HepG2 (cell line): ENCODE results near the gene CES3. TPM values are rescaled to one million over a fixed set of nuclear protein-coding genes. Genes with fewer than 3 reads are reported as not detected.

Experiments
- ATF7 ChIP-seq, 2 experiments: fragments of 450-650 bp in 1 of 2; sonication (generic) in 1 of 2; formaldehyde crosslinking in 1 of 2; IDR thresholded peaks; 2 replicates each; pipeline versions ENCODE4 v1.4.0 to v1.6.1; 2016 to 2020; ENCODE audit warnings: antibody characterized with exemption in 1 of 2, mild to moderate bottlenecking in 1 of 2, missing genetic modification reagents in 1 of 2
- ETV5 ChIP-seq: IDR thresholded peaks from 2 replicates; pipeline ENCODE4 v1.6.1; 2018; ENCODE audit warnings: missing biosample characterization, missing genetic modification reagents, inconsistent platforms, borderline replicate concordance
- FLYWCH1 ChIP-seq: sonication (generic); formaldehyde crosslinking; IDR thresholded peaks from 2 replicates; pipeline ENCODE4 v1.8.1; 2023; ENCODE audit warnings: mild to moderate bottlenecking, missing genetic modification reagents
- GZF1 ChIP-seq: sonication (generic); formaldehyde crosslinking; IDR thresholded peaks from 2 replicates; pipeline ENCODE4 v1.5.1; 2020; ENCODE audit warnings: mild to moderate bottlenecking, missing genetic modification reagents
- HNF1B ChIP-seq: sonication (generic); formaldehyde crosslinking; IDR thresholded peaks from 2 replicates; pipeline ENCODE4 v1.5.1; 2020; ENCODE audit warnings: mild to moderate bottlenecking, moderate library complexity, missing genetic modification reagents
- NR1H2 ChIP-seq: sonication (generic); formaldehyde crosslinking; IDR thresholded peaks from 2 replicates; pipeline ENCODE4 v1.8.1; 2022; ENCODE audit warnings: low read depth, missing genetic modification reagents, borderline replicate concordance
- PAXIP1 ChIP-seq: sonication (generic); formaldehyde crosslinking; conservative IDR thresholded peaks from 2 replicates; pipeline ENCODE4 v1.4.0; 2020; ENCODE audit warnings: mild to moderate bottlenecking, missing genetic modification reagents, moderate library complexity
- REXO4 ChIP-seq: sonication (generic); formaldehyde crosslinking; IDR thresholded peaks from 2 replicates; pipeline ENCODE4 v1.8.0; 2022; ENCODE audit warnings: missing genetic modification reagents, mild to moderate bottlenecking, borderline replicate concordance
- RFX3 ChIP-seq: IDR thresholded peaks from 2 replicates; pipeline ENCODE4 v1.6.1; 2016; ENCODE audit warnings: missing biosample characterization, missing genetic modification reagents
- RNF2 ChIP-seq: fragments of 450-650 bp; conservative IDR thresholded peaks from 2 replicates; pipeline ENCODE4 v1.6.1; 2016; ENCODE audit warnings: low read depth
- SMC3 ChIP-seq: IDR thresholded peaks from 2 replicates; pipeline ENCODE4 v1.6.1; 2011; ENCODE audit warnings: low read length, improper control_type of control experiment
- SNRNP70 ChIP-seq: fragments of 200-400 bp; formaldehyde crosslinking; IDR thresholded peaks from 2 replicates; pipeline ENCODE4 v1.6.1; 2017; ENCODE audit warnings: mild to moderate bottlenecking, low read depth, low read length, moderate library complexity
- STAT5B ChIP-seq: sonication (generic); formaldehyde crosslinking; IDR thresholded peaks from 2 replicates; pipeline ENCODE4 v1.4.0; 2020; ENCODE audit warnings: missing genetic modification reagents
- ZBTB33 ChIP-seq: sonication (generic); formaldehyde crosslinking; IDR thresholded peaks from 2 replicates; pipeline ENCODE4 v1.4.0; 2020; ENCODE audit warnings: missing genetic modification reagents
- ZNF207 ChIP-seq: fragments of 450-650 bp; IDR thresholded peaks from 2 replicates; pipeline ENCODE4 v1.6.1; 2016; ENCODE audit warnings: antibody characterized with exemption, borderline replicate concordance
- ZNF230 ChIP-seq: sonication (generic); formaldehyde crosslinking; IDR thresholded peaks from 2 replicates; pipeline ENCODE4 v1.4.0; 2020; ENCODE audit warnings: mild to moderate bottlenecking, missing genetic modification reagents
- ZNF264 ChIP-seq: sonication (generic); formaldehyde crosslinking; IDR thresholded peaks from 2 replicates; pipeline ENCODE4 v1.4.0; 2020; ENCODE audit warnings: missing genetic modification reagents
- ZNF275 ChIP-seq: sonication (generic); formaldehyde crosslinking; IDR thresholded peaks from 2 replicates; pipeline ENCODE4 v1.8.0; 2022; ENCODE audit warnings: missing genetic modification reagents, mild to moderate bottlenecking, inconsistent platforms, borderline replicate concordance
- ZNF383 ChIP-seq: sonication (generic); formaldehyde crosslinking; IDR thresholded peaks from 2 replicates; pipeline ENCODE4 v1.4.0; 2020; ENCODE audit warnings: missing genetic modification reagents, mild to moderate bottlenecking, borderline replicate concordance
- ZNF7 ChIP-seq: IDR thresholded peaks from 2 replicates; pipeline ENCODE4 v1.6.1; 2016; ENCODE audit warnings: missing biosample characterization, missing genetic modification reagents
- ZSCAN12 ChIP-seq: sonication (generic); formaldehyde crosslinking; IDR thresholded peaks from 2 replicates; pipeline ENCODE4 v1.9.0; 2021; ENCODE audit warnings: mild to moderate bottlenecking, missing genetic modification reagents
- ZSCAN25 ChIP-seq: sonication (generic); formaldehyde crosslinking; IDR thresholded peaks from 2 replicates; pipeline ENCODE4 v1.8.0; 2022; ENCODE audit warnings: mild to moderate bottlenecking, missing genetic modification reagents
- polyA plus RNA-seq, 8 experiments: library from polyadenylated mRNA; depleted of rRNA in 3 of 8; stranded (reverse) in 7 of 8; unstranded in 1 of 8; fragments of >200 nt; fragmentation: Illumina TruSeq in 4 of 8; extraction: Trizol in 4 of 8; gene quantifications; 2 replicates each; pipeline versions ENCODE4 v1.2.1 to v1.2.3, GENCODE V29; 2011 to 2016; ENCODE audit warnings: low read depth in 4 of 8, missing spikeins in 1 of 8, mixed read lengths in 1 of 8; ENCODE audit not compliant: insufficient read depth in 1 of 8
- total RNA-seq, 5 experiments: library from RNA; depleted of rRNA; stranded (reverse); fragments of >200 nt; fragmentation: Illumina TruSeq; extraction: Trizol; gene quantifications; 2 replicates each; pipeline ENCODE4 v1.2.3, GENCODE V29; 2016; ENCODE audit warnings: low read depth in 1 of 5

Gene CES3
- total and polyA plus RNA-seq, 2 of the 13 experiments (the other 11 are each of a cell fraction or from before 2014, with no cell fraction given): 6.6 to 17.4 TPM

- TF ChIP-seq FLYWCH1 (CRISPR knock-in tag) (no peak), HNF1B (peak; percentile 100), SMC3 (no peak), ZNF275 (CRISPR knock-in tag) (0 out of 2 replicates have a peak, but pooled peaks have one; percentile 51), ZNF383 (no peak), SNRNP70 (no peak), RNF2 (no peak), ZBTB33 (no peak), ATF7 (IDR thresholded peaks at IDR 0.05) (no peak), ATF7 (CRISPR knock-in tag; IDR thresholded peaks at IDR 0.05) (no peak), STAT5B (CRISPR knock-in tag) (no peak), RFX3 (CRISPR knock-in tag) (no peak), ZNF230 (CRISPR knock-in tag) (no peak), ZNF264 (CRISPR knock-in tag) (peak; percentile 75; the same call in 1 of the 2 replicates), REXO4 (CRISPR knock-in tag) (no peak), NR1H2 (CRISPR knock-in tag) (no peak), ZNF207 (no peak), GZF1 (CRISPR knock-in tag) (no peak), ETV5 (CRISPR knock-in tag) (no peak; the same call in 1 of the 2 replicates), ZSCAN25 (CRISPR knock-in tag) (no peak), PAXIP1 (CRISPR knock-in tag) (peak; percentile 85), ZSCAN12 (CRISPR knock-in tag) (no peak), ZNF7 (CRISPR knock-in tag) (no peak)
Measured at GRCh38 chr16:66996324-66996982, 35.4 kb downstream of the CES3 start (continued).
